HG03558 (cell line): ENCODE data around the gene PIK3C2B.
"Not testable (repeated sequence)": the region's sequence is repeated elsewhere in the genome, so short reads cannot be mapped to it uniquely, and the experiment has no call there.

ENCODE experiments used
- ATAC-seq: cut with Tn5 transposase; IDR thresholded peaks from one replicate; pipeline ENCODE4 v1.9.1; 2021; ENCODE audit warnings: moderate number of reproducible peaks; ENCODE audit not compliant: unreplicated experiment; ENCODE audit errors: extremely low read depth

PIK3C2B gene

GRCh38 chr1:204509186-204509635, 14.6 kb upstream of the PIK3C2B start:
- ATAC-seq = no peak

- no peak for ATAC-seq
These were observed 12.9 kb upstream of the PIK3C2B start for GRCh38 chr1:204507317-204508105.

- peak; percentile 47 for ATAC-seq
These were observed 12.3 kb upstream of the PIK3C2B start for GRCh38 chr1:204506969-204507316.

- ATAC-seq = peak; percentile 31
These were observed 11.8 kb upstream of the PIK3C2B start for GRCh38 chr1:204506201-204506968.

- no peak for ATAC-seq
These were observed 11.1 kb upstream of the PIK3C2B start for GRCh38 chr1:204505674-204506200.

GRCh38 chr1:204503913-204504519, 9.4 kb upstream of the PIK3C2B start:
- ATAC-seq = no peak

- no peak for ATAC-seq
These were observed 8.7 kb upstream of the PIK3C2B start for GRCh38 chr1:204503122-204503912.

GRCh38 chr1:204502241-204502640, 7.6 kb upstream of the PIK3C2B start:
- no peak for ATAC-seq

GRCh38 chr1:204499511-204500468, 5.2 kb upstream of the PIK3C2B start:
- no peak for ATAC-seq

- no peak for ATAC-seq
These were observed 4.4 kb upstream of the PIK3C2B start for GRCh38 chr1:204498981-204499380.

- ATAC-seq = no peak
These were observed 1.2 kb upstream of the PIK3C2B start for GRCh38 chr1:204495777-204496176.

GRCh38 chr1:204495078-204495753, 611 bp upstream of the PIK3C2B start:
- ATAC-seq = no peak

GRCh38 chr1:204493984-204494280, 673 bp downstream of the PIK3C2B start:
- no peak for ATAC-seq

- ATAC-seq = no peak
These were observed 1.2 kb downstream of the PIK3C2B start for GRCh38 chr1:204493145-204493983.

GRCh38 chr1:204491655-204492054, 3.0 kb downstream of the PIK3C2B start:
- no peak for ATAC-seq

- no peak for ATAC-seq
These were observed 7.4 kb downstream of the PIK3C2B start for GRCh38 chr1:204487256-204487615.

GRCh38 chr1:204486513-204487255, 7.9 kb downstream of the PIK3C2B start:
- not testable (repeated sequence) for ATAC-seq
